OCI-LY3 (cell line): Measurements from ENCODE around the gene NDUFA3.

Experiments
- CTCF ChIP-seq: fragments of 200-600, 300-600 bp; sonication (generic); IDR thresholded peaks from 2 replicates; pipeline ENCODE4 v1.5.1; 2014; ENCODE audit warnings: antibody characterized with exemption, low read length, low read depth
- EZH2phosphoT487 ChIP-seq: fragments of 200-600 bp; shearing (Covaris generic); IDR thresholded peaks from 2 replicates; pipeline ENCODE4 v1.6.1; 2018; ENCODE audit warnings: antibody characterized with exemption, mixed run types, low read depth

GRCh38 chr19:54073829-54074228 lies 28.8 kb upstream of the NDUFA3 start:
- TF ChIP-seq CTCF (no peak), EZH2phosphoT487 (no peak)
